H1 (cell line): Measurements from ENCODE around the gene HSPA2.

Experiments used
- EP300 ChIP-seq, 2 experiments: IDR thresholded peaks; 1 replicate in 1 of 2; 2 replicates in 1 of 2; pipeline ENCODE4 v1.6.1; 2011 to 2012; ENCODE audit warnings: low read depth in 2 of 2, low read length in 2 of 2, mild to moderate bottlenecking in 2 of 2, borderline replicate concordance in 1 of 2, inconsistent platforms in 1 of 2, moderate library complexity in 1 of 2
- FOSL1 ChIP-seq: IDR thresholded peaks from 2 replicates; pipeline ENCODE4 v1.6.1; 2011; ENCODE audit warnings: mild to moderate bottlenecking, low read depth, low read length, moderate library complexity; ENCODE audit not compliant: insufficient read depth
- GTF2F1 ChIP-seq: IDR thresholded peaks from 2 replicates; pipeline ENCODE4 v1.6.1; 2012; ENCODE audit warnings: low read depth, low read length, improper control_type of control experiment, borderline replicate concordance
- POLR2A ChIP-seq, 2 experiments: IDR thresholded peaks; 1 replicate in 1 of 2; 2 replicates in 1 of 2; pipeline ENCODE4 v1.6.1; 2011; ENCODE audit warnings: low read depth in 2 of 2, low read length in 2 of 2, mild to moderate bottlenecking in 2 of 2; ENCODE audit errors: control extremely low read depth in 1 of 2
- POLR2AphosphoS5 ChIP-seq: IDR thresholded peaks from 2 replicates; pipeline ENCODE4 v1.6.1; 2011; ENCODE audit warnings: low read depth, low read length
- RAD21 ChIP-seq, 2 experiments: IDR thresholded peaks in 1 of 2; conservative IDR thresholded peaks in 1 of 2; 2 replicates each; pipeline ENCODE4 v1.6.1; 2011; ENCODE audit warnings: low read depth in 2 of 2, low read length in 2 of 2, improper control_type of control experiment in 1 of 2, inconsistent platforms in 1 of 2, mild to moderate bottlenecking in 1 of 2, moderate library complexity in 1 of 2
- RFX5 ChIP-seq: IDR thresholded peaks from 2 replicates; pipeline ENCODE4 v1.6.1; 2011; ENCODE audit warnings: low read depth, low read length, improper control_type of control experiment, borderline replicate concordance
- SIN3A ChIP-seq, 2 experiments: IDR thresholded peaks in 1 of 2; conservative IDR thresholded peaks in 1 of 2; 2 replicates each; pipeline ENCODE4 v1.6.1; 2011 to 2012; ENCODE audit warnings: low read length in 2 of 2, improper control_type of control experiment in 1 of 2, low read depth in 1 of 2, mild to moderate bottlenecking in 1 of 2
- SP1 ChIP-seq: IDR thresholded peaks from 2 replicates; pipeline ENCODE4 v1.6.1; 2011; ENCODE audit warnings: low read depth, low read length
- TAF1 ChIP-seq: IDR thresholded peaks from 2 replicates; pipeline ENCODE4 v1.6.1; 2011; ENCODE audit warnings: mild to moderate bottlenecking, low read depth, low read length
- TF ChIP-seq, protein P1 (sequence below), 3 experiments: IDR thresholded peaks; 1 replicate in 2 of 3; 2 replicates in 1 of 3; pipeline versions ENCODE4 v1.5.1 to v1.6.1; 2011; ENCODE audit warnings: low read length in 3 of 3, mild to moderate bottlenecking in 3 of 3, inconsistent platforms in 2 of 3, low read depth in 1 of 3, moderate library complexity in 1 of 3; ENCODE audit not compliant: insufficient read depth in 1 of 3; ENCODE audit errors: control extremely low read depth in 1 of 3

DNA sequence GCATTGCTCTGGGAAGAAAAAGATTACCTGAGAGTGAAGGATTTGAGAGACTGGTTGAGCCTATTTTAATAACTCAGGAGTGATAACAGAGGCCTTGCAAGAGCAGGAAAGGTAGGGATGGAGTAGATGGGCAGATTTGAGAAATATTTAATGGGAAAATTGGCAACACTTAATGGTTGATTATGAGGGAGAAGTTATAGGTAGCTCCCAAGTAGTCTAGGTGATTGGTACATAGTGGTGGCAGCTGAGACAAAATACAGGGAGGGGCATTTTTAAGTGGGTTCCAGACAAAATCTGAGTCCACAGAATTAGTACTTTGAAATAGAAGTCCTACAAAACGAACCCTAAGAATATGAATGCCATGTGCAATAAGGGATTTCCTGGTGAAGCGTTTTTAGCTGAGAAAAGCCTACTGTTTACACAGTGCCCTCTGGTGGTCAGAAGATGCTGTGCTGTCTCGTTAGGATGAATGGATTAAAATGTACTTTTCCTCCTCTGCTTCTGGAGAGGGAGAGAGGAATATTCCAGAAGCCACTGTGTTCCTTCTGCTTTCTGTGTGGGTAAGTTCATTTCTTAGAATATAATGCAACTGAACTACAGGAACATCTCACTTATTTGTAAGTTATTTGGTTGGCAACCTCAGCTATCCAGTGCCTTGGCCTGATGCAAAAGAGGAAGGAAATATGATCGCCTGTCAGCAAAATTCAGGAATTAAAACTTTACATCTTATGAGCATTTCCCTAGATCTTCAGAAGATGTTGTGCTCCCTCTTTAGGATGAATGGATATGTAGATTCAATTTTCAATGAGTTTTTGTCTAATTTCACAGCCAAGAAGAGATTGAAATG, 29.5 kb upstream of the HSPA2 start:
- TF ChIP-seq POLR2AphosphoS5: no peak
- TF ChIP-seq EP300 (IDR thresholded peaks at IDR 0.05; ENCODE audit: borderline replicate concordance in 1 of 2, low read depth in 2 of 2, low read length in 2 of 2): no peak
- TF ChIP-seq, protein P1, sequence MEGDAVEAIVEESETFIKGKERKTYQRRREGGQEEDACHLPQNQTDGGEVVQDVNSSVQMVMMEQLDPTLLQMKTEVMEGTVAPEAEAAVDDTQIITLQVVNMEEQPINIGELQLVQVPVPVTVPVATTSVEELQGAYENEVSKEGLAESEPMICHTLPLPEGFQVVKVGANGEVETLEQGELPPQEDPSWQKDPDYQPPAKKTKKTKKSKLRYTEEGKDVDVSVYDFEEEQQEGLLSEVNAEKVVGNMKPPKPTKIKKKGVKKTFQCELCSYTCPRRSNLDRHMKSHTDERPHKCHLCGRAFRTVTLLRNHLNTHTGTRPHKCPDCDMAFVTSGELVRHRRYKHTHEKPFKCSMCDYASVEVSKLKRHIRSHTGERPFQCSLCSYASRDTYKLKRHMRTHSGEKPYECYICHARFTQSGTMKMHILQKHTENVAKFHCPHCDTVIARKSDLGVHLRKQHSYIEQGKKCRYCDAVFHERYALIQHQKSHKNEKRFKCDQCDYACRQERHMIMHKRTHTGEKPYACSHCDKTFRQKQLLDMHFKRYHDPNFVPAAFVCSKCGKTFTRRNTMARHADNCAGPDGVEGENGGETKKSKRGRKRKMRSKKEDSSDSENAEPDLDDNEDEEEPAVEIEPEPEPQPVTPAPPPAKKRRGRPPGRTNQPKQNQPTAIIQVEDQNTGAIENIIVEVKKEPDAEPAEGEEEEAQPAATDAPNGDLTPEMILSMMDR (IDR thresholded peaks at IDR 0.05; ENCODE audit: control extremely low read depth in 1 of 3, insufficient read depth in 1 of 3, low read depth in 1 of 3, low read length in 3 of 3): peak in 2 of 3 experiments; percentile 65 to 93; a peak in 3 of 4 replicates
- TF ChIP-seq GTF2F1: no peak
- no peak for TF ChIP-seq SP1
- no peak for TF ChIP-seq POLR2A (IDR thresholded peaks at IDR 0.05; ENCODE audit: control extremely low read depth in 1 of 2, low read depth in 2 of 2, low read length in 2 of 2)
- TF ChIP-seq SIN3A (conservative IDR thresholded peaks at IDR 0.05 in 1 of 2, IDR thresholded peaks at IDR 0.05 in 1 of 2; ENCODE audit: low read depth in 1 of 2, low read length in 2 of 2): no peak
- no peak for TF ChIP-seq FOSL1
- peak; percentile 55 to 67 for TF ChIP-seq RAD21 (IDR thresholded peaks at IDR 0.05 in 1 of 2, conservative IDR thresholded peaks at IDR 0.05 in 1 of 2; ENCODE audit: low read depth in 2 of 2, low read length in 2 of 2)
- no peak for TF ChIP-seq TAF1
- no peak for TF ChIP-seq RFX5
